Common myeloid progenitor, CD34-positive (primary cell): ENCODE measurements around the gene BCR.

Experiments used
- CTCF ChIA-PET: fragments of 350-600 bp; sonication (Branson Sonifier 250); formaldehyde crosslinking; loops from one replicate; lab custom pipeline; 2021; ENCODE audit warnings: antibody characterized with exemption; lab: Charles Lee
- POLR2A ChIA-PET: fragments of 350-600 bp; sonication (Branson Sonifier 250); formaldehyde crosslinking; loops from one replicate; lab custom pipeline; 2021; ENCODE audit warnings: antibody characterized with exemption; lab: Charles Lee
- DNase-seq, 3 donors: peaks; one replicate each; pipeline versions ENCODE4 v3.0.0 to v3.0.0-alpha.2; 2013
- H3K27ac ChIP-seq, 2 experiments: 1 replicate in 1 of 2; 2 replicates in 1 of 2; pipeline ENCODE4 v1.7.0; 2013; ENCODE audit warnings: inconsistent platforms in 2 of 2, low read length in 2 of 2, mild to moderate bottlenecking in 2 of 2, low read depth in 1 of 2, moderate library complexity in 1 of 2; ENCODE audit not compliant: severe bottlenecking in 2 of 2, insufficient read depth in 1 of 2, poor library complexity in 1 of 2
- H3K27me3 ChIP-seq, 5 experiments: replicated peaks in 2 of 5; 1 replicate in 3 of 5; 2 replicates in 2 of 5; pipeline versions ENCODE4 v1.6.1 to v1.7.0; 2013; ENCODE audit warnings: low read length in 4 of 5, mild to moderate bottlenecking in 2 of 5, moderate library complexity in 2 of 5, inconsistent platforms in 1 of 5; ENCODE audit not compliant: insufficient read depth in 5 of 5, control insufficient read depth in 4 of 5
- H3K36me3 ChIP-seq, 4 experiments: 1 replicate in 2 of 4; 2 replicates in 2 of 4; pipeline versions ENCODE4 v1.6.1 to v1.7.0; 2013; ENCODE audit warnings: low read length in 3 of 4, control low read depth in 1 of 4, mild to moderate bottlenecking in 1 of 4; ENCODE audit not compliant: control insufficient read depth in 4 of 4, insufficient read depth in 4 of 4
- H3K4me1 ChIP-seq, 4 experiments: 1 replicate in 3 of 4; 2 replicates in 1 of 4; pipeline versions ENCODE4 v1.6.1 to v1.7.1; 2013; ENCODE audit warnings: low read length in 3 of 4, mild to moderate bottlenecking in 3 of 4, control low read depth in 1 of 4, inconsistent platforms in 1 of 4, moderate library complexity in 1 of 4; ENCODE audit not compliant: control insufficient read depth in 4 of 4, insufficient read depth in 4 of 4; ENCODE audit errors: control extremely low read depth in 1 of 4
- H3K4me3 ChIP-seq, 7 experiments: 1 replicate in 4 of 7; 2 replicates in 3 of 7; pipeline versions ENCODE4 v1.5.1 to v1.7.0; 2013; ENCODE audit warnings: mild to moderate bottlenecking in 7 of 7, low read length in 6 of 7, moderate library complexity in 6 of 7, inconsistent platforms in 2 of 7, low read depth in 2 of 7, control low read depth in 1 of 7; ENCODE audit not compliant: insufficient read depth in 4 of 7, control insufficient read depth in 1 of 7; ENCODE audit errors: extremely low read depth in 1 of 7
- H3K9me3 ChIP-seq, 5 experiments: 1 replicate in 4 of 5; 2 replicates in 1 of 5; pipeline versions ENCODE4 v1.6.1 to v1.7.1; 2013; ENCODE audit warnings: low read length in 4 of 5, mild to moderate bottlenecking in 2 of 5, inconsistent platforms in 1 of 5, low read depth in 1 of 5, moderate library complexity in 1 of 5; ENCODE audit not compliant: control insufficient read depth in 4 of 5, insufficient read depth in 2 of 5; ENCODE audit errors: control extremely low read depth in 1 of 5
- WGBS: methylation state at CpG from one replicate; pipeline ENCODE4 v1.1.5; 2013; ENCODE audit not compliant: insufficient coverage; 5-methylcytosine and 5-hydroxymethylcytosine counted together

The BCR gene

GRCh38 chr22:23225724-23226496 is 45.6 kb downstream of the BCR start:
- peak in 1 of 3 donors; percentile 35 for DNase-seq
- POLR2A ChIA-PET, result interaction anchor here (0.6 to 1.6 kb wide), 3 partner anchors 10 to 318 kb away, joined by 3 to 5 read pairs (median 5); no protein-coding TSS in a partner anchor
- H3K27ac ChIP-seq, result peak overlapping the region; percentile 56 to 81
- no peaks in the 10 kb centered on the region for H3K27me3 ChIP-seq
- 27% methylated on average over 6 of the region's 8 CpGs for WGBS
- CTCF ChIA-PET, result interaction anchor here (1.0 to 2.6 kb wide), 12 partner anchors 10 to 49 kb away, joined by 3 to 13 read pairs (median 6); no protein-coding TSS in a partner anchor
- H3K9me3 ChIP-seq, result peaks cover 0 to 16% (median 3%) of the 10 kb centered on the region in 5 experiments
- peaks cover 13 to 32% (median 17%) of the 10 kb centered on the region in 4 experiments for H3K36me3 ChIP-seq
- peaks cover 27 to 72% (median 62%) of the 10 kb centered on the region in 4 experiments for H3K4me1 ChIP-seq
- peak overlapping the region in 2 of 7 experiments; percentile 33 to 50 for H3K4me3 ChIP-seq

GRCh38 chr22:23226497-23226850 is 46.2 kb downstream of the BCR start:
- Histone ChIP-seq H3K9me3 (peaks cover 0 to 16% (median 3%) of the 10 kb centered on the region in 5 experiments), H3K27ac (peak overlapping the region in 1 of 2 experiments; percentile 81), H3K36me3 (peaks cover 13 to 26% (median 17%) of the 10 kb centered on the region in 4 experiments), H3K27me3 (no peaks in the 10 kb centered on the region), H3K4me1 (peaks cover 21 to 69% (median 57%) of the 10 kb centered on the region in 4 experiments), H3K4me3 (peak overlapping the region in 1 of 7 experiments; percentile 50)
- CTCF ChIA-PET, result interaction anchor here (1.0 to 2.6 kb wide), 13 partner anchors 9 to 54 kb away, joined by 3 to 13 read pairs (median 5); no protein-coding TSS in a partner anchor
- peak in 1 of 3 donors; percentile 38 for DNase-seq
- POLR2A ChIA-PET, result interaction anchor here (0.6 to 1.6 kb wide), 3 partner anchors 10 to 318 kb away, joined by 3 to 5 read pairs (median 5); no protein-coding TSS in a partner anchor

GRCh38 chr22:23227380-23227779 is 47.1 kb downstream of the BCR start:
- DNase-seq, result no peak
- no peaks in the 10 kb centered on the region for H3K27me3 ChIP-seq
- peaks cover 16 to 69% (median 57%) of the 10 kb centered on the region in 4 experiments for H3K4me1 ChIP-seq
- no peak overlapping the region for H3K4me3 ChIP-seq
- POLR2A ChIA-PET, result interaction anchor here (0.9 to 1.6 kb wide), 3 partner anchors 9 to 11 kb away, joined by 3 to 5 read pairs (median 5); no protein-coding TSS in a partner anchor
- WGBS, result 71% methylated on average over 1 of the region's 1 CpG
- H3K36me3 ChIP-seq, result peaks cover 13 to 26% (median 17%) of the 10 kb centered on the region in 4 experiments
- CTCF ChIA-PET, result interaction anchor here (0.9 to 2.6 kb wide), 8 partner anchors 8 to 55 kb away, joined by 3 to 13 read pairs (median 6); no protein-coding TSS in a partner anchor
- H3K27ac ChIP-seq, result peak overlapping the region in 1 of 2 experiments; percentile 32
- H3K9me3 ChIP-seq, result peaks cover 0 to 16% (median 3%) of the 10 kb centered on the region in 5 experiments

GRCh38 chr22:23228503-23228902 is 48.2 kb downstream of the BCR start:
- no peak overlapping the region for H3K4me3 ChIP-seq
- H3K36me3 ChIP-seq, result peaks cover 13 to 25% (median 17%) of the 10 kb centered on the region in 4 experiments
- H3K27me3 ChIP-seq, result no peaks in the 10 kb centered on the region
- H3K4me1 ChIP-seq, result peaks cover 16 to 69% (median 57%) of the 10 kb centered on the region in 4 experiments
- CTCF ChIA-PET, result interaction anchor here (1.2 to 4.3 kb wide), 3 partner anchors 9 to 15 kb away, joined by 3 to 16 read pairs (median 5); no protein-coding TSS in a partner anchor
- no peak for DNase-seq
- no peak overlapping the region for H3K27ac ChIP-seq
- POLR2A ChIA-PET, result interaction anchor here (1.0 kb wide), 1 partner anchor 45 kb away, joined by 3 read pairs; no protein-coding TSS in a partner anchor
- WGBS, result 86% methylated on average over 1 of the region's 2 CpGs
- H3K9me3 ChIP-seq, result peaks cover 0 to 16% (median 3%) of the 10 kb centered on the region in 5 experiments

GRCh38 chr22:23229646-23230045 is 49.3 kb downstream of the BCR start:
- Histone ChIP-seq H3K4me1 (peaks cover 16 to 69% (median 57%) of the 10 kb centered on the region in 4 experiments), H3K4me3 (no peak overlapping the region), H3K36me3 (peaks cover 13 to 24% (median 17%) of the 10 kb centered on the region in 4 experiments), H3K9me3 (peaks cover 0 to 16% (median 3%) of the 10 kb centered on the region in 5 experiments), H3K27ac (peak overlapping the region in 1 of 2 experiments; percentile 7), H3K27me3 (no peaks in the 10 kb centered on the region)
- WGBS, result 100% methylated on average over 3 of the region's 4 CpGs
- DNase-seq, result no peak
- POLR2A ChIA-PET, result no interaction called here
- CTCF ChIA-PET, result interaction anchor here (1.5 to 4.3 kb wide), 3 partner anchors 10 to 15 kb away, joined by 4 to 16 read pairs (median 5); no protein-coding TSS in a partner anchor

GRCh38 chr22:23230348-23231068 is 50.2 kb downstream of the BCR start:
- H3K4me3 ChIP-seq, result no peak overlapping the region
- no peak for DNase-seq
- peaks cover 0 to 16% (median 3%) of the 10 kb centered on the region in 5 experiments for H3K9me3 ChIP-seq
- 100% methylated on average over 7 of the region's 10 CpGs for WGBS
- peak overlapping the region in 1 of 2 experiments; percentile 36 for H3K27ac ChIP-seq
- H3K36me3 ChIP-seq, result peaks cover 13 to 26% (median 19%) of the 10 kb centered on the region in 4 experiments
- ChIA-PET POLR2A (no interaction called here), CTCF (interaction anchor here (1.3 to 4.3 kb wide), 4 partner anchors 11 to 51 kb away, joined by 4 to 16 read pairs (median 6); no protein-coding TSS in a partner anchor)
- peaks cover 16 to 60% (median 53%) of the 10 kb centered on the region in 4 experiments for H3K4me1 ChIP-seq
- H3K27me3 ChIP-seq, result no peaks in the 10 kb centered on the region
